Measurements from ENCODE around the gene KRTAP10-8.

The KRTAP10-8 gene

DNA sequence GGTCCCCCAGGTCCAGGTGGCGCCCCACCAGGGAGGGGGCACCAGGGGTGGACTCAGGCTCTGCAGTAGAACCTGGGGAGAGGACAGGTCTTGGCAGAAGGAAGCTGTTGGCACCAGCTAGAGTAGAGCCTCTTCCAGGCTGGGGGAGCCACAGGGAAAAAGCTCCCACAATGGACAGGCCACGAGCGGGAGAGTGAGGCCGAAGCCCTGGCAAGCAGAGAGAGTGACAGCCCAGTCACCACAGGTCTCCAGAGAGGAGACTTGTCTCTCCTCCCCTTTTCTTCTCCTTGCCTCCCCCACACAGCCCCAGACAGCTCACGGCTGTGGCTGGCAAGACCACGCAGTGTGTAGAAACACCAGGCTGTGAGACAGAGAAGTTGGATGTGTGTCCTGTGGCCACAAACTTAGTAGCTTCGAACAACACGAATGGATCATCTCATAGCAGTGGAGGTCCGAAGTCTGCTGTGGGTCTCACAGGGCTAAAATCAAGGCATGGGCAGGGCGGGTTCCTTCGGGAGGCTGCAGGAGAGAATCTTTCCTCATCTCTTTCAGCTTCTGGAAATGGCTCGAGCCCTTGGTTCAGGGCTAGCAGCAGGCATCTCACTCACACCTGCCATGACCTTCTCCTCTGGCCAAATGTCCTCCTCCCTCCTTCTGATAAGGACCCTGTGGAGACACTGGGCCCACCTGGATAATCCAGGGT is 39.2 kb downstream of the KRTAP10-8 start:
- H3K4me3 ChIP-seq (ENCODE audit: low read length): no peak overlapping the region
- H3K27ac ChIP-seq (ENCODE audit: low read length): no peak overlapping the region
- H3K79me2 ChIP-seq (ENCODE audit: low read length): no peaks in the 10 kb centered on the region
- DNase-seq: no peak
- H3K9ac ChIP-seq (ENCODE audit: low read length): no peak overlapping the region
- no peaks in the 10 kb centered on the region for H3F3A ChIP-seq (ENCODE audit: insufficient read depth, low read length)
- TF ChIP-seq CTCF (IDR thresholded peaks at IDR 0.05; ENCODE audit: low read length) (no peak), EZH2phosphoT487 (IDR thresholded peaks at IDR 0.05; ENCODE audit: low read length) (no peak), EZH2 (optimal IDR thresholded peaks at IDR 0.05; ENCODE audit: low read depth, low read length) (no peak)
- no peak overlapping the region for H2AFZ ChIP-seq (ENCODE audit: low read length)
- H3K36me3 ChIP-seq (replicated peaks; ENCODE audit: insufficient read depth, low read length): no peaks in the 10 kb centered on the region
- H3K4me2 ChIP-seq (ENCODE audit: low read depth, low read length): no peak overlapping the region
- H3K9me2 ChIP-seq (replicated peaks; ENCODE audit: insufficient read depth, low read length): no peaks in the 10 kb centered on the region
- no peaks in the 10 kb centered on the region for H3K9me3 ChIP-seq (replicated peaks; ENCODE audit: insufficient read depth, low read length)
- H3K27me3 ChIP-seq (replicated peaks; ENCODE audit: insufficient read depth, low read length): peaks cover 84% of the 10 kb centered on the region
- H3K4me1 ChIP-seq (ENCODE audit: low read length): no peaks in the 10 kb centered on the region
- no peaks in the 10 kb centered on the region for H4K20me1 ChIP-seq (ENCODE audit: insufficient read depth, low read length)

GRCh38 chr21:44653123-44653522 is 41.2 kb downstream of the KRTAP10-8 start:
- H3K36me3 ChIP-seq (replicated peaks; ENCODE audit: insufficient read depth, low read length): no peaks in the 10 kb centered on the region
- H3K4me1 ChIP-seq (ENCODE audit: low read length): no peaks in the 10 kb centered on the region
- no peak overlapping the region for H2AFZ ChIP-seq (ENCODE audit: low read length)
- peak; percentile 40 for DNase-seq
- no peak overlapping the region for H3K4me3 ChIP-seq (ENCODE audit: low read length)
- H3K27ac ChIP-seq (ENCODE audit: low read length): no peak overlapping the region
- H3F3A ChIP-seq (ENCODE audit: insufficient read depth, low read length): no peaks in the 10 kb centered on the region
- peaks cover 83% of the 10 kb centered on the region for H3K27me3 ChIP-seq (replicated peaks; ENCODE audit: insufficient read depth, low read length)
- H3K79me2 ChIP-seq (ENCODE audit: low read length): no peaks in the 10 kb centered on the region
- no peak overlapping the region for H3K9ac ChIP-seq (ENCODE audit: low read length)
- H3K4me2 ChIP-seq (ENCODE audit: low read depth, low read length): no peak overlapping the region
- TF ChIP-seq EZH2 (optimal IDR thresholded peaks at IDR 0.05; ENCODE audit: low read depth, low read length) (no peak), EZH2phosphoT487 (IDR thresholded peaks at IDR 0.05; ENCODE audit: low read length) (no peak), CTCF (IDR thresholded peaks at IDR 0.05; ENCODE audit: low read length) (no peak)
- no peaks in the 10 kb centered on the region for H3K9me3 ChIP-seq (replicated peaks; ENCODE audit: insufficient read depth, low read length)
- no peaks in the 10 kb centered on the region for H4K20me1 ChIP-seq (ENCODE audit: insufficient read depth, low read length)
- no peaks in the 10 kb centered on the region for H3K9me2 ChIP-seq (replicated peaks; ENCODE audit: insufficient read depth, low read length)

DNA sequence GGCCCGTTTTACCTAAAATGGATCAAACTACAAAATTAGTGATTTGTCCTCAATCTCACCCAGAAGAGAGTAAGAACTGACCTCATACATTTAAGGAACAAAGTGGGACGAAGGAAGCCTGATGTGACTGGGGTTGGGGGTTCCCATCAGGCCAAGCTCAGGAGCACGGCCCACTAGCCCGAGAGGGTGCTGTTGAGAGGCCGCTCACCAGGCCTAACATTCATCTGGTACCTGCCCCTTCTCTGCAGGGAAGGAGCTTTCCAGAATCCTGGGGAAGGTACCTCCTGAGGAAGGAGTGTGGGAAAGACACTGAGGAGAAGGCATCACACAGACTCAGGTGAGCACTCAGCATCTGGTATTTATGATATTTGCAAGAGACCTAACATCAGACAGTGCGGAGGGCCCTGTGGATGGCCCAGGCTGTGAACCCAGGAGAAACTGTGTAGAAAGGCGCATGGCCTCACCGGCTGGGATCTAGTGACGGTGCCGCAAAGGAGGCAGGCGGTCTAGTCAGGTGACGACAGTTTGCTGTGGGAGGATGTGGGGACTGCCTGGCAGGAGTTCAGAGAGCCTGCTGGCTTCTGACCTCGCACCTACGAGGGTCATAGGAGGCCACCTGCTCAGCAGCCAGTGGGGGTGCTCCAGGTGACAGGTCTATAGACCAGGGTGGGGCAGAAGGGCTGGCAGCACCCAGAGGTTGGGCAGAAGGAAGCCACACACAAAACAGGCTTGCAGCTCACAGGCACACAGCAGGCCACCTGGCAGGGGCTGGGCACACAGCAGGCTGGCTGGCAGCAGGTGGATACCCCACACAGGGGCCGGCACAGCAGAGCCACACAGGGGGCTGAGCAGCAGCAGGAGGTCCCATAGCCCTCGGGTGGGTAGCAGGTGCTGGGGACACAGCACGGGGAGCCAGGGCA is 42.0 kb downstream of the KRTAP10-8 start:
- Histone ChIP-seq H3K36me3 (replicated peaks; ENCODE audit: insufficient read depth, low read length) (no peaks in the 10 kb centered on the region), H3K4me3 (ENCODE audit: low read length) (no peak overlapping the region), H3K9me2 (replicated peaks; ENCODE audit: insufficient read depth, low read length) (no peaks in the 10 kb centered on the region), H3K27ac (ENCODE audit: low read length) (no peak overlapping the region), H3K27me3 (replicated peaks; ENCODE audit: insufficient read depth, low read length) (peaks cover 83% of the 10 kb centered on the region), H3K4me1 (ENCODE audit: low read length) (no peaks in the 10 kb centered on the region), H2AFZ (ENCODE audit: low read length) (no peak overlapping the region), H3K79me2 (ENCODE audit: low read length) (no peaks in the 10 kb centered on the region), H3K4me2 (ENCODE audit: low read depth, low read length) (no peak overlapping the region), H3K9me3 (replicated peaks; ENCODE audit: insufficient read depth, low read length) (no peaks in the 10 kb centered on the region), H3F3A (ENCODE audit: insufficient read depth, low read length) (no peaks in the 10 kb centered on the region), H4K20me1 (ENCODE audit: insufficient read depth, low read length) (no peaks in the 10 kb centered on the region), H3K9ac (ENCODE audit: low read length) (no peak overlapping the region)
- TF ChIP-seq EZH2 (optimal IDR thresholded peaks at IDR 0.05; ENCODE audit: low read depth, low read length) (no peak), CTCF (IDR thresholded peaks at IDR 0.05; ENCODE audit: low read length) (no peak), EZH2phosphoT487 (IDR thresholded peaks at IDR 0.05; ENCODE audit: low read length) (no peak)
- DNase-seq: no peak

All from MM.1S (cell line).